GM10248 (cell line): ENCODE data around the gene DESI2.

Experiments
- CTCF ChIA-PET: fragments of 300-600 bp; sonication (Branson Sonifier 250); formaldehyde crosslinking; extraction: SDS; loops from one replicate; lab custom pipeline; 2021; ENCODE audit warnings: antibody characterized with exemption; lab: Yijun Ruan, JAX
- POLR2A ChIA-PET: fragments of 350-650 bp; sonication (Branson Sonifier 250); formaldehyde crosslinking; extraction: SDS; loops from one replicate; lab custom pipeline; 2020; ENCODE audit warnings: antibody characterized with exemption; lab: Yijun Ruan, JAX
- DNase-seq: peaks from one replicate; pipeline ENCODE4 v3.0.0; 2012; ENCODE audit errors: extremely low spot score
- CTCF ChIP-seq: IDR thresholded peaks from 2 replicates; pipeline ENCODE4 v1.5.1; 2012; ENCODE audit warnings: mild to moderate bottlenecking, low read depth; ENCODE audit errors: extremely low read depth, missing control alignments, control extremely low read depth

Gene DESI2

GRCh38 chr1:244741692-244742091 lies 88.8 kb downstream of the DESI2 start:
- TF ChIP-seq CTCF: no peak
- POLR2A ChIA-PET: interaction anchor here (0.7 kb wide), 1 partner anchor 688 kb away, joined by 6 read pairs; no protein-coding TSS in a partner anchor
- DNase-seq: no peak
- CTCF ChIA-PET: no interaction called here

GRCh38 chr1:244749230-244750016 lies 96.5 kb downstream of the DESI2 start:
- POLR2A ChIA-PET: no interaction called here
- DNase-seq: no peak
- no peak for TF ChIP-seq CTCF
- CTCF ChIA-PET: no interaction called here

GRCh38 chr1:244751271-244751895 lies 98.5 kb downstream of the DESI2 start:
- TF ChIP-seq CTCF: no peak
- no peak for DNase-seq
- POLR2A ChIA-PET: no interaction called here
- CTCF ChIA-PET: no interaction called here

GRCh38 chr1:244755673-244756072 lies 102.7 kb downstream of the DESI2 start:
- ChIA-PET POLR2A (no interaction called here), CTCF (interaction anchor here (1.3 kb wide), 1 partner anchor 11 kb away, joined by 3 read pairs; no protein-coding TSS in a partner anchor)
- DNase-seq: no peak
- TF ChIP-seq CTCF: no peak

- ChIA-PET CTCF (interaction anchor here (1.3 kb wide), 1 partner anchor 22 kb away, joined by 3 read pairs; no protein-coding TSS in a partner anchor), POLR2A (no interaction called here)
- no peak for TF ChIP-seq CTCF
- no peak for DNase-seq
These were observed 104.4 kb downstream of the DESI2 start for GRCh38 chr1:244757091-244757939.
